Stomach (tissue), 4 donors: ENCODE results near the gene BIRC6.

Source experiments
- POLR2A ChIP-seq, 4 donors: fragments of 450-650 bp; IDR thresholded peaks; one replicate each; pipeline ENCODE4 v1.6.1; 2016; ENCODE audit warnings: antibody characterized with exemption in 4 of 4, control low read depth in 2 of 4, mild to moderate bottlenecking in 1 of 4, moderate library complexity in 1 of 4
- POLR2AphosphoS5 ChIP-seq, 3 donors: sonication (generic); formaldehyde crosslinking; IDR thresholded peaks; one replicate each; pipeline ENCODE4 v1.6.1; 2016; ENCODE audit warnings: antibody characterized with exemption in 3 of 3
- TF ChIP-seq, protein P1 (sequence below), 7 experiments: fragments of 450-650 bp in 4 of 7; fragments of 200-600 bp in 3 of 7; sonication (generic) in 3 of 7; IDR thresholded peaks; one replicate each; pipeline ENCODE4 v1.5.1; 2016 to 2019; ENCODE audit warnings: antibody characterized with exemption in 7 of 7, control low read depth in 2 of 7, mild to moderate bottlenecking in 1 of 7

DNA sequence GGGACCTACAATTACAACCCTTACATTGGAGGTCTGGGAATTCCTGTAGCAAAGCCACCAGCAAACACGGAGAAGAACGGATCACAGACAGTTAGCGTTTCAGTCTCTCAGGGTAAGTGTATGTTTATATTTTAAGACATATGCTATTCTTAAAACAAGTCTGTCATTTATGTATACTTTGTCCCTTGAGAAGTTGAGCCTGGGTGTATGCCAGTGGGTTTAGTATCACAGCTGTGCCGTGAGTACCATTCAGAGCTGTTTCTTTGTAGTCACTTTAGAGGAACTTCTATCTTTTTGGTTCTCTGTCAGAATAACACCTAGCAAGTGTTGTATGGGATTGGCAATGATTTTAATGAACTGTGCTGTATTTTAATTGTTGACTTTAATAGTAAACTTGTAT, 125.6 kb downstream of the BIRC6 start:
- TF ChIP-seq POLR2AphosphoS5 (IDR thresholded peaks at IDR 0.05) (no peak), POLR2A (IDR thresholded peaks at IDR 0.05) (no peak)
- TF ChIP-seq, protein P1, sequence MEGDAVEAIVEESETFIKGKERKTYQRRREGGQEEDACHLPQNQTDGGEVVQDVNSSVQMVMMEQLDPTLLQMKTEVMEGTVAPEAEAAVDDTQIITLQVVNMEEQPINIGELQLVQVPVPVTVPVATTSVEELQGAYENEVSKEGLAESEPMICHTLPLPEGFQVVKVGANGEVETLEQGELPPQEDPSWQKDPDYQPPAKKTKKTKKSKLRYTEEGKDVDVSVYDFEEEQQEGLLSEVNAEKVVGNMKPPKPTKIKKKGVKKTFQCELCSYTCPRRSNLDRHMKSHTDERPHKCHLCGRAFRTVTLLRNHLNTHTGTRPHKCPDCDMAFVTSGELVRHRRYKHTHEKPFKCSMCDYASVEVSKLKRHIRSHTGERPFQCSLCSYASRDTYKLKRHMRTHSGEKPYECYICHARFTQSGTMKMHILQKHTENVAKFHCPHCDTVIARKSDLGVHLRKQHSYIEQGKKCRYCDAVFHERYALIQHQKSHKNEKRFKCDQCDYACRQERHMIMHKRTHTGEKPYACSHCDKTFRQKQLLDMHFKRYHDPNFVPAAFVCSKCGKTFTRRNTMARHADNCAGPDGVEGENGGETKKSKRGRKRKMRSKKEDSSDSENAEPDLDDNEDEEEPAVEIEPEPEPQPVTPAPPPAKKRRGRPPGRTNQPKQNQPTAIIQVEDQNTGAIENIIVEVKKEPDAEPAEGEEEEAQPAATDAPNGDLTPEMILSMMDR (IDR thresholded peaks at IDR 0.05), result no peak
